ENCODE results near the gene ECHDC1. TPM values are rescaled to one million over a fixed set of nuclear protein-coding genes. Genes with fewer than 3 reads are reported as not detected.

Gene ECHDC1
- total RNA-seq, 1 donor from 2014 or later: 32.7 TPM

GRCh38 chr6:127267646-127268625 lies 75.5 kb downstream of the ECHDC1 start:
- Histone ChIP-seq H3K4me3 (peak overlapping the region; percentile 95 to 97), H3K9me3 (no peaks in the 10 kb centered on the region), H3K36me3 (no peaks in the 10 kb centered on the region), H3K4me1 (peaks cover 43% of the 10 kb centered on the region), H3K27ac (peak overlapping the region; percentile 99), H3K27me3 (no peaks in the 10 kb centered on the region)
- TF ChIP-seq, protein P1, sequence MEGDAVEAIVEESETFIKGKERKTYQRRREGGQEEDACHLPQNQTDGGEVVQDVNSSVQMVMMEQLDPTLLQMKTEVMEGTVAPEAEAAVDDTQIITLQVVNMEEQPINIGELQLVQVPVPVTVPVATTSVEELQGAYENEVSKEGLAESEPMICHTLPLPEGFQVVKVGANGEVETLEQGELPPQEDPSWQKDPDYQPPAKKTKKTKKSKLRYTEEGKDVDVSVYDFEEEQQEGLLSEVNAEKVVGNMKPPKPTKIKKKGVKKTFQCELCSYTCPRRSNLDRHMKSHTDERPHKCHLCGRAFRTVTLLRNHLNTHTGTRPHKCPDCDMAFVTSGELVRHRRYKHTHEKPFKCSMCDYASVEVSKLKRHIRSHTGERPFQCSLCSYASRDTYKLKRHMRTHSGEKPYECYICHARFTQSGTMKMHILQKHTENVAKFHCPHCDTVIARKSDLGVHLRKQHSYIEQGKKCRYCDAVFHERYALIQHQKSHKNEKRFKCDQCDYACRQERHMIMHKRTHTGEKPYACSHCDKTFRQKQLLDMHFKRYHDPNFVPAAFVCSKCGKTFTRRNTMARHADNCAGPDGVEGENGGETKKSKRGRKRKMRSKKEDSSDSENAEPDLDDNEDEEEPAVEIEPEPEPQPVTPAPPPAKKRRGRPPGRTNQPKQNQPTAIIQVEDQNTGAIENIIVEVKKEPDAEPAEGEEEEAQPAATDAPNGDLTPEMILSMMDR (IDR thresholded peaks at IDR 0.05): no peak
- TF ChIP-seq POLR2AphosphoS5 (IDR thresholded peaks at IDR 0.05; ENCODE audit: insufficient read depth in 1 of 2, low read depth in 1 of 2): peak in 1 of 2 donors; percentile 7
- intact Hi-C loops (cut with DNase I): loop anchor here (10.0 kb wide), 1 partner anchor 143 kb away; no protein-coding TSS in a partner anchor
- no peak for DNase-seq (ENCODE audit: extremely low spot score in 2 of 2)

- H3K9me3 ChIP-seq: no peaks in the 10 kb centered on the region
- intact Hi-C loops (cut with DNase I): loop anchor here (10.0 kb wide), 1 partner anchor 142 kb away; no protein-coding TSS in a partner anchor
- TF ChIP-seq POLR2A (IDR thresholded peaks at IDR 0.05) (peak in 1 of 2 donors; percentile 93), POLR2AphosphoS5 (IDR thresholded peaks at IDR 0.05; ENCODE audit: insufficient read depth in 1 of 2, low read depth in 1 of 2) (peak in 1 of 2 donors; percentile 94)
- TF ChIP-seq, protein P1 (IDR thresholded peaks at IDR 0.05): no peak
- H3K27ac ChIP-seq: peak overlapping the region; percentile 99
- H3K4me3 ChIP-seq: peak overlapping the region; percentile 95 to 97
- no peaks in the 10 kb centered on the region for H3K27me3 ChIP-seq
- peak in 1 of 2 donors; percentile 89 for DNase-seq (ENCODE audit: extremely low spot score in 2 of 2)
- H3K4me1 ChIP-seq: peaks cover 34% of the 10 kb centered on the region
- H3K36me3 ChIP-seq: no peaks in the 10 kb centered on the region
These were observed 76.3 kb downstream of the ECHDC1 start for GRCh38 chr6:127266892-127267645.

- H3K9me3 ChIP-seq: no peaks in the 10 kb centered on the region
These were observed 77.1 kb downstream of the ECHDC1 start, which contains the start of gene RNF146 for GRCh38 chr6:127266178-127266891. Gene RNF146 (plus strand): TSS chr6:127266864. CDS start chr6:127280339, 13,475 bp downstream.

GRCh38 chr6:127263481-127263880 lies 79.9 kb downstream of the ECHDC1 start:
- Histone ChIP-seq H3K27me3 (no peaks in the 10 kb centered on the region), H3K27ac (no peak overlapping the region), H3K4me3 (no peak overlapping the region), H3K9me3 (no peaks in the 10 kb centered on the region), H3K36me3 (no peaks in the 10 kb centered on the region), H3K4me1 (peaks cover 15% of the 10 kb centered on the region)
- no peak for DNase-seq (ENCODE audit: extremely low spot score in 2 of 2)
- TF ChIP-seq, protein P1 (IDR thresholded peaks at IDR 0.05): no peak
- no peak for TF ChIP-seq POLR2A (IDR thresholded peaks at IDR 0.05)
- no peak for TF ChIP-seq POLR2AphosphoS5 (IDR thresholded peaks at IDR 0.05; ENCODE audit: insufficient read depth in 1 of 2, low read depth in 1 of 2)
- intact Hi-C loops (cut with DNase I): loop anchor here (10.0 kb wide), 1 partner anchor 139 kb away; no protein-coding TSS in a partner anchor

More at GRCh38 chr6:127266178-127266891, 77.1 kb downstream of the ECHDC1 start, which contains the start of gene RNF146:
- Histone ChIP-seq H3K4me1 (peaks cover 34% of the 10 kb centered on the region), H3K27me3 (no peaks in the 10 kb centered on the region), H3K36me3 (no peaks in the 10 kb centered on the region), H3K4me3 (peak within 1 kb of the TSS; percentile 95 to 97), H3K27ac (peak within 1 kb of the TSS; percentile 99)
- peak in 1 of 2 donors; percentile 93 for DNase-seq (ENCODE audit: extremely low spot score in 2 of 2)
- intact Hi-C loops (cut with DNase I): loop anchor here (10.0 kb wide), 1 partner anchor 142 kb away; no protein-coding TSS in a partner anchor
- TF ChIP-seq POLR2A (IDR thresholded peaks at IDR 0.05): no peak
- TF ChIP-seq, protein P1 (IDR thresholded peaks at IDR 0.05): peak; percentile 41 to 78 (median 63)

All from vagina (tissue), 2 donors.